Measurements from ENCODE around the gene TBX2.
"Not testable (repeated sequence)": the region's sequence is repeated elsewhere in the genome, so short reads cannot be mapped to it uniquely, and the experiment has no call there.

TBX2 gene

GRCh38 chr17:61354895-61355874, 44.5 kb upstream of the TBX2 start:
- CTCF ChIA-PET = interaction anchor here (1.4 kb wide), 1 partner anchor 35 kb away, joined by 4 read pairs; no protein-coding TSS in a partner anchor
- TF ChIP-seq, protein P1, sequence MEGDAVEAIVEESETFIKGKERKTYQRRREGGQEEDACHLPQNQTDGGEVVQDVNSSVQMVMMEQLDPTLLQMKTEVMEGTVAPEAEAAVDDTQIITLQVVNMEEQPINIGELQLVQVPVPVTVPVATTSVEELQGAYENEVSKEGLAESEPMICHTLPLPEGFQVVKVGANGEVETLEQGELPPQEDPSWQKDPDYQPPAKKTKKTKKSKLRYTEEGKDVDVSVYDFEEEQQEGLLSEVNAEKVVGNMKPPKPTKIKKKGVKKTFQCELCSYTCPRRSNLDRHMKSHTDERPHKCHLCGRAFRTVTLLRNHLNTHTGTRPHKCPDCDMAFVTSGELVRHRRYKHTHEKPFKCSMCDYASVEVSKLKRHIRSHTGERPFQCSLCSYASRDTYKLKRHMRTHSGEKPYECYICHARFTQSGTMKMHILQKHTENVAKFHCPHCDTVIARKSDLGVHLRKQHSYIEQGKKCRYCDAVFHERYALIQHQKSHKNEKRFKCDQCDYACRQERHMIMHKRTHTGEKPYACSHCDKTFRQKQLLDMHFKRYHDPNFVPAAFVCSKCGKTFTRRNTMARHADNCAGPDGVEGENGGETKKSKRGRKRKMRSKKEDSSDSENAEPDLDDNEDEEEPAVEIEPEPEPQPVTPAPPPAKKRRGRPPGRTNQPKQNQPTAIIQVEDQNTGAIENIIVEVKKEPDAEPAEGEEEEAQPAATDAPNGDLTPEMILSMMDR (IDR thresholded peaks at IDR 0.05; ENCODE audit: insufficient read depth, low read length, missing control alignments) = no peak
- POLR2A ChIA-PET = no interaction called here
- no peak for DNase-seq (ENCODE audit: low read depth, low spot score)
- H3K4me3 ChIP-seq (ENCODE audit: low read depth, low read length) = no peak overlapping the region

GRCh38 chr17:61357061-61357460, 42.6 kb upstream of the TBX2 start:
- CTCF ChIA-PET = interaction anchor here (1.1 to 1.7 kb wide), 2 partner anchors 33 to 359 kb away, joined by 5 read pairs; no protein-coding TSS in a partner anchor
- H3K4me3 ChIP-seq (ENCODE audit: low read depth, low read length); DNase-seq (ENCODE audit: low read depth, low spot score); POLR2A ChIA-PET: not testable (repeated sequence)

DNA sequence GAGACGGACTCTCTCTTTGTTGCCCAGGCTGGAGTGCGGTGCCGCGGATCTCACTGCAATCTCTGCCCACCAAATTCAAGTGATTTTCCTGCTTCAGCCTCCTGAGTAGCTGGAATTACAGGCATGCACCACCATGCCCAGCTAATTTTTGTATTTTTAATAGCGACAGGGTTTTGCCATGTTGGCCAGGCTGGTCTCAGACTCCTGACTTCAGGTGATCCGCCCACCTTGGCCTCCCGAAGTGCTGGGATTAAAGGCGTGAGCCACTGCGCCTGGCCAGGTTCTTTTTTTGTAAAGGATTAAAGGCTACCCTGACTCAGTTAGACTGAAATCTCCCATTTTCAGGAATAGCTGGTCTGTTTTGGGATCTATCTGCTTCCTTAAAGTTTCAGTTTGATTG, 40.1 kb upstream of the TBX2 start:
- CTCF ChIA-PET = interaction anchor here (0.9 to 1.7 kb wide), 4 partner anchors 10 to 351 kb away, joined by 3 read pairs; no protein-coding TSS in a partner anchor
- H3K4me3 ChIP-seq (ENCODE audit: low read depth, low read length); POLR2A ChIA-PET; DNase-seq (ENCODE audit: low read depth, low spot score): not testable (repeated sequence)

GRCh38 chr17:61360318-61360943, 39.2 kb upstream of the TBX2 start:
- no peak overlapping the region for H3K4me3 ChIP-seq (ENCODE audit: low read depth, low read length)
- ChIA-PET POLR2A (no interaction called here), CTCF (interaction anchor here (0.7 to 1.7 kb wide), 4 partner anchors 10 to 52 kb away, joined by 3 read pairs; no protein-coding TSS in a partner anchor)
- TF ChIP-seq, protein P1 (IDR thresholded peaks at IDR 0.05; ENCODE audit: insufficient read depth, low read length, missing control alignments) = no peak
- DNase-seq (ENCODE audit: low read depth, low spot score) = no peak

- POLR2A ChIA-PET = no interaction called here
- H3K4me3 ChIP-seq (ENCODE audit: low read depth, low read length) = no peak overlapping the region
- TF ChIP-seq, protein P1 (IDR thresholded peaks at IDR 0.05; ENCODE audit: insufficient read depth, low read length, missing control alignments) = no peak
- DNase-seq (ENCODE audit: low read depth, low spot score) = peak; percentile 62
- CTCF ChIA-PET = interaction anchor here (0.7 to 1.7 kb wide), 4 partner anchors 10 to 360 kb away, joined by 3 to 4 read pairs (median 3); no protein-coding TSS in a partner anchor
These were observed 38.6 kb upstream of the TBX2 start for GRCh38 chr17:61361084-61361483.

DNA sequence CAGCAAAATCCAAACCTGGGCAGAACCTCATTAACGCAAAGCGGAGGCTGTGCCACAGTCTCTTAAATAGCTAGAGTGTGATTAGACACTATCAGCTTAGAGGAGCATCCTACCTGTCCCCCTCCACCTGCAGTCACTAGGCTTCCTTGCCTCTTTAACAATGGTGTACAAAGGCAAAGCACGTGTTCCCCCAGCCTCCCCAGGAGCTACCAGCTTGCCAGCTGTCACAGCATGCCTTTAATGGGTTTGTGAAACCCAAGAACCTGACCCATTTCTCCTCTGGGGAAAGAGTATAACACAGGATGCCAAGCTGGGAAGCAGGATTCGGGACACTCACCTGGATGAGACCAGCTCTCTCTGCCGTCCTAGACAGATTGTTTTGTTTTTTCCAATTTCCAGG, 37.2 kb upstream of the TBX2 start:
- POLR2A ChIA-PET = no interaction called here
- CTCF ChIA-PET = interaction anchor here (0.7 to 2.4 kb wide), 6 partner anchors 13 to 362 kb away, joined by 3 to 12 read pairs (median 3); no protein-coding TSS in a partner anchor
- no peak for DNase-seq (ENCODE audit: low read depth, low spot score)

More for the DNA sequence above, 37.2 kb upstream of the TBX2 start:
- TF ChIP-seq, protein P1 (IDR thresholded peaks at IDR 0.05; ENCODE audit: insufficient read depth, low read length, missing control alignments) = no peak
- no peak overlapping the region for H3K4me3 ChIP-seq (ENCODE audit: low read depth, low read length)
